MM.1S (cell line): ENCODE results near the gene ACO2.
"Not testable (repeated sequence)": the region's sequence is repeated elsewhere in the genome, so short reads cannot be mapped to it uniquely, and the experiment has no call there.

ENCODE experiments used
- DNase-seq: peaks from one replicate; pipeline ENCODE4 v3.0.0-alpha.2; 2015
- H2AFZ ChIP-seq: fragments of 300-600 bp; sonication (generic); 2 replicates; pipeline ENCODE4 v1.6.0; 2016; ENCODE audit warnings: antibody characterized with exemption, low read length
- H3F3A ChIP-seq: fragments of 300-600 bp; sonication (generic); 2 replicates; pipeline ENCODE4 v1.6.1; 2016; ENCODE audit warnings: mild to moderate bottlenecking, antibody characterized with exemption, low read length, moderate library complexity, mixed read lengths; ENCODE audit not compliant: insufficient read depth
- H3K27ac ChIP-seq: fragments of 300-600 bp; sonication (generic); 2 replicates; pipeline ENCODE4 v1.5.1; 2016; ENCODE audit warnings: mild to moderate bottlenecking, low read length
- H3K27me3 ChIP-seq: fragments of 300-600 bp; sonication (generic); replicated peaks from 2 replicates; pipeline ENCODE4 v1.6.0; 2016; ENCODE audit warnings: low read length; ENCODE audit not compliant: insufficient read depth
- H3K36me3 ChIP-seq: fragments of 300-600 bp; sonication (generic); replicated peaks from 2 replicates; pipeline ENCODE4 v1.6.1; 2016; ENCODE audit warnings: mild to moderate bottlenecking, low read length, mixed read lengths; ENCODE audit not compliant: insufficient read depth
- H3K4me1 ChIP-seq: fragments of 300-600 bp; sonication (generic); 2 replicates; pipeline ENCODE4 v1.6.1; 2016; ENCODE audit warnings: low read length, mixed read lengths
- H3K4me2 ChIP-seq: fragments of 300-600 bp; sonication (generic); 2 replicates; pipeline ENCODE4 v1.6.0; 2016; ENCODE audit warnings: low read depth, low read length
- H3K4me3 ChIP-seq: fragments of 300-600 bp; sonication (generic); 2 replicates; pipeline ENCODE4 v1.5.1; 2016; ENCODE audit warnings: low read length, mixed read lengths
- H3K79me2 ChIP-seq: fragments of 300-600 bp; sonication (generic); 2 replicates; pipeline ENCODE4 v1.6.1; 2016; ENCODE audit warnings: mixed run types, low read length, mixed read lengths
- H3K9ac ChIP-seq: fragments of 300-600 bp; sonication (generic); 2 replicates; pipeline ENCODE4 v1.6.1; 2016; ENCODE audit warnings: low read length, mixed read lengths
- H3K9me2 ChIP-seq: fragments of 300-600 bp; sonication (generic); replicated peaks from 2 replicates; pipeline ENCODE4 v1.6.1; 2016; ENCODE audit warnings: mild to moderate bottlenecking, low read length, mixed read lengths; ENCODE audit not compliant: insufficient read depth
- H3K9me3 ChIP-seq: fragments of 300-600 bp; sonication (generic); replicated peaks from 2 replicates; pipeline ENCODE4 v1.6.1; 2016; ENCODE audit warnings: mild to moderate bottlenecking, low read length, mixed read lengths; ENCODE audit not compliant: insufficient read depth
- H4K20me1 ChIP-seq: fragments of 300-600 bp; sonication (generic); 2 replicates; pipeline ENCODE4 v1.6.1; 2016; ENCODE audit warnings: mild to moderate bottlenecking, low read length, moderate library complexity, mixed read lengths; ENCODE audit not compliant: insufficient read depth
- CTCF ChIP-seq: fragments of 300-600 bp; sonication (generic); IDR thresholded peaks from 2 replicates; pipeline ENCODE4 v1.5.1; 2016; ENCODE audit warnings: antibody characterized with exemption, low read length, mixed read lengths
- EZH2 ChIP-seq: fragments of 300-600 bp; sonication (generic); optimal IDR thresholded peaks from 2 replicates; pipeline ENCODE3; 2017; ENCODE audit warnings: low read depth, mild to moderate bottlenecking, antibody characterized with exemption, low read length, mixed read lengths
- EZH2phosphoT487 ChIP-seq: fragments of 300-600 bp; sonication (generic); IDR thresholded peaks from 2 replicates; pipeline ENCODE4 v1.6.1; 2018; ENCODE audit warnings: antibody characterized with exemption, low read length

Gene ACO2

GRCh38 chr22:41436322-41437113 is 32.4 kb upstream of the ACO2 start:
- Histone ChIP-seq H3K36me3 (0 out of 2 replicates have a peak, but pooled peaks cover 4% of the 10 kb centered on the region), H4K20me1 (no peaks in the 10 kb centered on the region), H3K9me3 (no peaks in the 10 kb centered on the region), H2AFZ (no peak overlapping the region), H3K4me3 (no peak overlapping the region), H3K9ac (no peak overlapping the region), H3K9me2 (no peaks in the 10 kb centered on the region), H3K4me1 (no peaks in the 10 kb centered on the region), H3K79me2 (peaks cover 63% of the 10 kb centered on the region), H3K27ac (no peak overlapping the region), H3F3A (no peaks in the 10 kb centered on the region), H3K4me2 (no peak overlapping the region), H3K27me3 (no peaks in the 10 kb centered on the region)
- no peak for TF ChIP-seq CTCF
- no peak for TF ChIP-seq EZH2
- no peak for TF ChIP-seq EZH2phosphoT487
- no peak for DNase-seq

- Histone ChIP-seq H3K9ac (no peak overlapping the region), H3K79me2 (peaks cover 70% of the 10 kb centered on the region), H3K4me3 (no peak overlapping the region), H3K27ac (no peak overlapping the region), H3F3A (no peaks in the 10 kb centered on the region), H3K9me2 (no peaks in the 10 kb centered on the region), H2AFZ (no peak overlapping the region), H3K4me1 (no peaks in the 10 kb centered on the region), H3K27me3 (no peaks in the 10 kb centered on the region), H3K9me3 (no peaks in the 10 kb centered on the region), H3K36me3 (0 out of 2 replicates have a peak, but pooled peaks cover 4% of the 10 kb centered on the region), H3K4me2 (no peak overlapping the region), H4K20me1 (no peaks in the 10 kb centered on the region)
- no peak for DNase-seq
- no peak for TF ChIP-seq EZH2
Measured at GRCh38 chr22:41437198-41437597, 31.7 kb upstream of the ACO2 start.

GRCh38 chr22:41440511-41440910 is 28.4 kb upstream of the ACO2 start:
- H3K9me3 ChIP-seq, H3K9ac ChIP-seq, H4K20me1 ChIP-seq, H3K4me2 ChIP-seq, H3K4me1 ChIP-seq, H3K9me2 ChIP-seq, H2AFZ ChIP-seq, H3K36me3 ChIP-seq, H3K4me3 ChIP-seq, H3K27me3 ChIP-seq, H3K27ac ChIP-seq, DNase-seq: not testable (repeated sequence)
- Histone ChIP-seq H3K79me2 (peaks cover 93% of the 10 kb centered on the region), H3F3A (peaks cover 15% of the 10 kb centered on the region)

- H3K36me3 ChIP-seq, result no peaks in the 10 kb centered on the region
- no peak overlapping the region for H2AFZ ChIP-seq
- H3K9me3 ChIP-seq, result no peaks in the 10 kb centered on the region
- H3K4me2 ChIP-seq, result no peak overlapping the region
- TF ChIP-seq EZH2phosphoT487, result no peak
- TF ChIP-seq CTCF, result no peak
- TF ChIP-seq EZH2, result no peak
- no peak for DNase-seq
- peaks cover 25% of the 10 kb centered on the region for H3F3A ChIP-seq
- H3K79me2 ChIP-seq, result peaks cover 86% of the 10 kb centered on the region
- no peaks in the 10 kb centered on the region for H3K9me2 ChIP-seq
- no peaks in the 10 kb centered on the region for H3K4me1 ChIP-seq
- H3K9ac ChIP-seq, result no peak overlapping the region
- no peak overlapping the region for H3K4me3 ChIP-seq
- H3K27ac ChIP-seq, result no peak overlapping the region
- no peaks in the 10 kb centered on the region for H4K20me1 ChIP-seq
- H3K27me3 ChIP-seq, result no peaks in the 10 kb centered on the region
Measured at GRCh38 chr22:41442240-41442792, 26.6 kb upstream of the ACO2 start.
